A549 (cell line): ENCODE measurements around the gene FZD7. TPM values are rescaled to one million over a fixed set of nuclear protein-coding genes. Genes with fewer than 3 reads are reported as not detected.

Source experiments
- ATAC-seq, 2 experiments: fragments of 200-7000 bp in 1 of 2; fragments of >200 bp in 1 of 2; cut with Nextera tagmentation in 1 of 2; cut with Tn5 transposase in 1 of 2; 3 replicates each; pipeline versions ENCODE4 v1.8.0 to v1.9.1; 2018 to 2020; ENCODE audit warnings: mild to moderate bottlenecking in 1 of 2, moderate library complexity in 1 of 2
- CTCF ChIA-PET: fragments of 300-600 bp; sonication (Branson Sonifier 250); formaldehyde crosslinking; extraction: SDS; loops from one replicate; lab custom pipeline; 2021; ENCODE audit warnings: antibody characterized with exemption, inconsistent platforms; lab: Yijun Ruan, JAX
- POLR2A ChIA-PET: fragments of 350-600 bp; formaldehyde crosslinking; extraction: SDS; loops from one replicate; lab custom pipeline; 2021; ENCODE audit warnings: antibody characterized with exemption, inconsistent platforms; lab: Yijun Ruan, JAX
- DNase-seq, 2 experiments: peaks; one replicate each; pipeline versions ENCODE4 v3.0.0 to v3.0.0-alpha.2; 2011 to 2016; ENCODE audit warnings: low read depth in 1 of 2, low spot score in 1 of 2
- FAIRE-seq: peaks from 2 replicates; lab custom pipeline; 2011; peaks lifted over from hg19 to GRCh38; lab: Jason Lieb, UNC
- H3K27ac ChIP-seq, 2 experiments: fragments of >200 bp; sonication (Bioruptor Twin); formaldehyde crosslinking; 3 replicates each; pipeline ENCODE4 v1.5.1; 2016 to 2017
- H3K4me1 ChIP-seq: fragments of >200 bp; sonication (Bioruptor Twin); formaldehyde crosslinking; 3 replicates; pipeline ENCODE4 v1.6.1; 2016
- H3K4me2 ChIP-seq: fragments of >200 bp; sonication (Bioruptor Twin); formaldehyde crosslinking; 3 replicates; pipeline ENCODE4 v1.6.1; 2016
- H3K4me3 ChIP-seq: fragments of >200 bp; sonication (Bioruptor Twin); formaldehyde crosslinking; 3 replicates; pipeline ENCODE4 v1.5.1; 2016
- H3K9me3 ChIP-seq: fragments of >200 bp; sonication (Bioruptor Twin); formaldehyde crosslinking; 3 replicates; pipeline ENCODE4 v1.6.1; 2016
- ATOH8 ChIP-seq: fragments of 250-450 bp; sonication (Bioruptor Pico); IDR thresholded peaks from 2 replicates; pipeline ENCODE4 v1.5.0; 2020; ENCODE audit warnings: low read depth, mild to moderate bottlenecking, moderate library complexity
- CEBPB ChIP-seq, 2 experiments: fragments of >200 bp in 1 of 2; sonication (Bioruptor Twin) in 1 of 2; formaldehyde crosslinking in 1 of 2; IDR thresholded peaks; 2 replicates each; pipeline ENCODE4 v1.6.1; 2012 to 2016
- CHD2 ChIP-seq: fragments of 150-350 bp; IDR thresholded peaks from 2 replicates; pipeline ENCODE4 v1.6.1; 2014; ENCODE audit warnings: low read length; ENCODE audit not compliant: partially characterized antibody
- ELK1 ChIP-seq: fragments of 150-350 bp; IDR thresholded peaks from 2 replicates; pipeline ENCODE4 v1.6.1; 2014; ENCODE audit warnings: low read depth, mild to moderate bottlenecking, low read length
- ESRRA ChIP-seq: fragments of 150-350 bp; IDR thresholded peaks from 2 replicates; pipeline ENCODE4 v1.6.1; 2014; ENCODE audit warnings: mild to moderate bottlenecking, low read length, borderline replicate concordance
- FOSB ChIP-seq: fragments of 250-450 bp; sonication (Bioruptor Pico); IDR thresholded peaks from 2 replicates; pipeline ENCODE4 v1.5.0; 2020; ENCODE audit warnings: mild to moderate bottlenecking, moderate library complexity
- FOSL2 ChIP-seq, 2 experiments: fragments of 450-650 bp in 1 of 2; fragments of >200 bp in 1 of 2; sonication (Bioruptor Twin) in 1 of 2; formaldehyde crosslinking; IDR thresholded peaks; 2 replicates each; pipeline versions ENCODE4 v1.5.0 to v1.6.1; 2016 to 2020; ENCODE audit warnings: mild to moderate bottlenecking in 1 of 2, moderate library complexity in 1 of 2
- GATA3 ChIP-seq: IDR thresholded peaks from 2 replicates; pipeline ENCODE4 v1.6.1; 2012; ENCODE audit warnings: borderline replicate concordance
- HOXA7 ChIP-seq: fragments of 250-450 bp; sonication (Bioruptor Pico); IDR thresholded peaks from 2 replicates; pipeline ENCODE4 v1.5.0; 2020; ENCODE audit warnings: mild to moderate bottlenecking, moderate library complexity
- HOXB5 ChIP-seq: fragments of 250-450 bp; sonication (Bioruptor Pico); IDR thresholded peaks from 2 replicates; pipeline ENCODE4 v1.5.0; 2020; ENCODE audit warnings: mild to moderate bottlenecking, moderate library complexity
- KDM1A ChIP-seq: fragments of 200-600 bp; sonication (generic); IDR thresholded peaks from 2 replicates; pipeline ENCODE4 v1.6.1; 2016; ENCODE audit warnings: low read depth, mild to moderate bottlenecking
- MYC ChIP-seq: IDR thresholded peaks from 2 replicates; pipeline ENCODE4 v1.6.1; 2012; ENCODE audit warnings: mild to moderate bottlenecking, inconsistent platforms, low read length, improper control_type of control experiment, borderline replicate concordance
- RAD21 ChIP-seq, 2 experiments: fragments of >200 bp in 1 of 2; sonication (Bioruptor Twin) in 1 of 2; formaldehyde crosslinking in 1 of 2; IDR thresholded peaks in 1 of 2; conservative IDR thresholded peaks in 1 of 2; 2 replicates in 1 of 2; 3 replicates in 1 of 2; pipeline ENCODE4 v1.6.1; 2012 to 2018; ENCODE audit warnings: inconsistent platforms in 1 of 2
- SMC3 ChIP-seq: fragments of >200 bp; sonication (Bioruptor Twin); formaldehyde crosslinking; IDR thresholded peaks from 3 replicates; pipeline ENCODE4 v1.6.1; 2018; ENCODE audit warnings: inconsistent platforms
- SREBF2 ChIP-seq: fragments of 450-650 bp; IDR thresholded peaks from 2 replicates; pipeline ENCODE4 v1.6.1; 2014; ENCODE audit warnings: mild to moderate bottlenecking, moderate library complexity
- TP53 ChIP-seq: fragments of 250-450 bp; sonication (Bioruptor Pico); IDR thresholded peaks from 2 replicates; pipeline ENCODE4 v1.5.0; 2021; ENCODE audit warnings: mild to moderate bottlenecking, moderate library complexity
- USF2 ChIP-seq: fragments of 450-650 bp; IDR thresholded peaks from 2 replicates; pipeline ENCODE4 v1.6.1; 2014; ENCODE audit warnings: antibody characterized with exemption
- ZSCAN20 ChIP-seq: fragments of 250-450 bp; sonication (Bioruptor Pico); IDR thresholded peaks from 2 replicates; pipeline ENCODE4 v1.8.0; 2022; ENCODE audit warnings: mild to moderate bottlenecking, moderate library complexity
- WGBS: methylation state at CpG from one replicate; pipeline ENCODE4 v1.1.6; 2017; ENCODE audit errors: missing lambda C conversion rate; 5-methylcytosine and 5-hydroxymethylcytosine counted together
- polyA plus RNA-seq, 4 experiments: library from polyadenylated mRNA; depleted of rRNA in 3 of 4; stranded (reverse); fragments of >200 nt; fragmentation: RNase III in 1 of 4; extraction: RNeasy Plus Mini Kit Qiagen cat#74134 plus additional on column Dnase treatment in 1 of 4; gene quantifications; 2 replicates in 3 of 4; 3 replicates in 1 of 4; pipeline ENCODE4 v1.2.3, GENCODE V29; 2011 to 2017
- TF ChIP-seq, protein P1 (sequence below): fragments of 250-450 bp; sonication (Bioruptor Pico); IDR thresholded peaks from 2 replicates; pipeline ENCODE4 v1.5.0; 2021; ENCODE audit warnings: mild to moderate bottlenecking, moderate library complexity, borderline replicate concordance
- TF ChIP-seq, protein P2 (sequence below): fragments of >200 bp; sonication (Bioruptor Twin); formaldehyde crosslinking; IDR thresholded peaks from 2 replicates; pipeline ENCODE4 v1.6.1; 2016

FZD7 gene
- polyA plus RNA-seq, 2 of the 4 experiments (the other 2 are of a cell fraction), result 5.3 to 6.7 TPM

DNA sequence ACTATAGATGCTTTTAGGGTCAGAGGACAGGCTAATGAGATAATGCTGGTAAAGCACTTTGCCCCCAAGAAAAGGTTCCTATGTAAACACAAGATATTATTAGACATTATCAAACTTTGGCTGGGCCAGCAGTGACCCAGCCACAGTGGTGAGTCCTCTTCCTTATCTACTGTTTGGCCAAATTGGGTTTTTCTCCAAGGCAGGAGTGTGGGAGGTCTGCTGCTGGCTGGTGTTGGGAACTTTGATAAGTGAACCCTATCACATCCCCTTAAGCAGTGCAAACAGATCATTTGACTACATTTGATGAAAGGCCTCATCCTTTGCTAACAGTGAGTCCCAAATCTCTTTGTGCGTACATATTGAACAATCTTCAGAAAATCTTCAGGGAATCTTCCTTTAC is 16.2 kb downstream of the FZD7 start:
- FAIRE-seq (no peak), ATAC-seq (no peak), DNase-seq (no peak)
- POLR2A ChIA-PET, result no interaction called here
- H3K27ac ChIP-seq, result no peak overlapping the region
- H3K4me3 ChIP-seq, result no peak overlapping the region
- H3K4me1 ChIP-seq, result no peaks in the 10 kb centered on the region
- WGBS, result 97% methylated on average over 1 of the region's 1 CpG
- no peak overlapping the region for H3K4me2 ChIP-seq
- CTCF ChIA-PET, result no interaction called here
- H3K9me3 ChIP-seq, result no peaks in the 10 kb centered on the region
- no peak for TF ChIP-seq MYC
- TF ChIP-seq ESRRA, result no peak
- TF ChIP-seq, protein P1, sequence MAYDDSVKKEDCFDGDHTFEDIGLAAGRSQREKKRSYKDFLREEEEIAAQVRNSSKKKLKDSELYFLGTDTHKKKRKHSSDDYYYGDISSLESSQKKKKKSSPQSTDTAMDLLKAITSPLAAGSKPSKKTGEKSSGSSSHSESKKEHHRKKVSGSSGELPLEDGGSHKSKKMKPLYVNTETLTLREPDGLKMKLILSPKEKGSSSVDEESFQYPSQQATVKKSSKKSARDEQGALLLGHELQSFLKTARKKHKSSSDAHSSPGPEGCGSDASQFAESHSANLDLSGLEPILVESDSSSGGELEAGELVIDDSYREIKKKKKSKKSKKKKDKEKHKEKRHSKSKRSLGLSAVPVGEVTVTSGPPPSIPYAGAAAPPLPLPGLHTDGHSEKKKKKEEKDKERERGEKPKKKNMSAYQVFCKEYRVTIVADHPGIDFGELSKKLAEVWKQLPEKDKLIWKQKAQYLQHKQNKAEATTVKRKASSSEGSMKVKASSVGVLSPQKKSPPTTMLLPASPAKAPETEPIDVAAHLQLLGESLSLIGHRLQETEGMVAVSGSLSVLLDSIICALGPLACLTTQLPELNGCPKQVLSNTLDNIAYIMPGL (CRISPR knock-in tag), result no peak
- TF ChIP-seq HOXB5 (CRISPR knock-in tag), result no peak
- no peak for TF ChIP-seq KDM1A

- no peak for ATAC-seq
- CTCF ChIA-PET, result no interaction called here
- DNase-seq, result no peak
- no peak overlapping the region for H3K4me2 ChIP-seq
- no peak overlapping the region for H3K4me3 ChIP-seq
- no peak for FAIRE-seq
- no peak for TF ChIP-seq FOSL2 (IDR thresholded peaks at IDR 0.05)
- TF ChIP-seq FOSL2 (CRISPR knock-in tag; IDR thresholded peaks at IDR 0.05), result no peak
- TF ChIP-seq HOXA7 (CRISPR knock-in tag), result no peak
- TF ChIP-seq KDM1A, result no peak
- no peak for TF ChIP-seq CEBPB (IDR thresholded peaks at IDR 0.05)
- no peak for TF ChIP-seq SREBF2
- TF ChIP-seq RAD21 (conservative IDR thresholded peaks at IDR 0.05 in 1 of 2, IDR thresholded peaks at IDR 0.05 in 1 of 2), result no peak
- TF ChIP-seq, protein P2, sequence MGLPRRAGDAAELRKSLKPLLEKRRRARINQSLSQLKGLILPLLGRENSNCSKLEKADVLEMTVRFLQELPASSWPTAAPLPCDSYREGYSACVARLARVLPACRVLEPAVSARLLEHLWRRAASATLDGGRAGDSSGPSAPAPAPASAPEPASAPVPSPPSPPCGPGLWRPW, result no peak
- TF ChIP-seq CHD2, result no peak
- POLR2A ChIA-PET, result interaction anchor here (0.6 kb wide), 1 partner anchor 184 kb away, joined by 7 read pairs; no protein-coding TSS in a partner anchor
- no peaks in the 10 kb centered on the region for H3K4me1 ChIP-seq
- no peak overlapping the region for H3K27ac ChIP-seq
- no peaks in the 10 kb centered on the region for H3K9me3 ChIP-seq
Measured at GRCh38 chr2:202050652-202051051, 17.0 kb downstream of the FZD7 start.

- H3K9me3 ChIP-seq, result no peaks in the 10 kb centered on the region
- 67% methylated on average over 8 of the region's 8 CpGs for WGBS
- no peaks in the 10 kb centered on the region for H3K4me1 ChIP-seq
- ChIA-PET CTCF (no interaction called here), POLR2A (no interaction called here)
- TF ChIP-seq FOSB (no peak), KDM1A (no peak), TP53 (CRISPR knock-in tag) (no peak), SMC3 (no peak), ATOH8 (CRISPR knock-in tag) (no peak), USF2 (no peak), GATA3 (no peak), ZSCAN20 (CRISPR knock-in tag) (no peak), ESRRA (no peak), ELK1 (no peak), CHD2 (no peak)
- DNase-seq (no peak), ATAC-seq (no peak), FAIRE-seq (no peak)
- no peak overlapping the region for H3K27ac ChIP-seq
- H3K4me3 ChIP-seq, result no peak overlapping the region
- no peak overlapping the region for H3K4me2 ChIP-seq
Measured at GRCh38 chr2:202051499-202052161, 18.0 kb downstream of the FZD7 start.
